D341Med (cell line): ENCODE results near the gene TMPRSS11A.

ENCODE experiments used
- DNase-seq: peaks from one replicate; pipeline ENCODE4 v3.0.0; 2012; ENCODE audit warnings: low spot score

The TMPRSS11A gene

GRCh38 chr4:67963356-67963755, at the start of gene TMPRSS11A:
TSS of gene TMPRSS11A (minus strand) at chr4:67963493. CDS start at chr4:67963393, 100 bp downstream.
- no peak for DNase-seq

GRCh38 chr4:68011684-68012083, 48.4 kb upstream of the TMPRSS11A start:
- no peak for DNase-seq

DNA sequence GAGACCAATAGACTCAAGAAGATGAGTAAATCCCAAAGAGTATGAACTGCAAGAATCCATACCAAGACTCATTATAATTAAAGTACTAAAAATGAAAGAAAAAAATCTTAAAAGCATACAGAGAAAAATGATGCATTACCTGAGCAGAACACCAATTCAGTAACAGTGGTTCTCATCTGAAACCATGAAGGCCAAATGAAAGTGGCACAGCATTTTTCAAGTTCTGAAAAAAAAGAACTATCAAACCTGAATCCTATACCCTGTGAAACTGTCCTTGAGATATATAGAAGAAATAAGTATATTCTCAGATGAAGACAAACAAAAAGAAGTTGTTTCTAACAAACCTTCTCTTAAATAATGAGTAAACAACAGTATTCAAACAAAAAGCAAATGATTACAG, 39.6 kb upstream of the TMPRSS11A start:
- no peak for DNase-seq

- no peak for DNase-seq
These were observed 32.8 kb upstream of the TMPRSS11A start for GRCh38 chr4:67996127-67996526.

GRCh38 chr4:67988991-67989390, 25.7 kb upstream of the TMPRSS11A start:
- DNase-seq: no peak

- no peak for DNase-seq
These were observed 20.0 kb upstream of the TMPRSS11A start for GRCh38 chr4:67983333-67983732.

DNA sequence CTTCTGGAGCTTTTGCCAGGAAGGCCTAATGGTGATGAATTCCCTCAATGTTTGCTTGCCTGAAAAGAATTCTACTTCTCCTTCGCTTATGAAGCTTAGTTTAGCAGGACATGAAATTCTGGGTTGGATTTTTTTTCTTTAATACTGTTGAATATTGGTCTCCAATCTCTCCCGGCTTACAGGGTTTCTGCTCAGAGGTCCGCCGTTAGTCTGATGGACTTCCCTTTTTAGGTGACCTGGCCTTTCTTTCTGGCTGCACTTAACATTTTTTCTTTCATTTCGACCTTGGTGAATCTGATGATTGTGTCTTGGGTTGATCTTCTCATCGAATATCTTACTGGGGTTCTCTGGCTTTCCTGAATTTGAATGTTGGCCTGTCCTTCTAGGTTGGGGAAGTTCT, 17.2 kb upstream of the TMPRSS11A start:
- DNase-seq: no peak

DNA sequence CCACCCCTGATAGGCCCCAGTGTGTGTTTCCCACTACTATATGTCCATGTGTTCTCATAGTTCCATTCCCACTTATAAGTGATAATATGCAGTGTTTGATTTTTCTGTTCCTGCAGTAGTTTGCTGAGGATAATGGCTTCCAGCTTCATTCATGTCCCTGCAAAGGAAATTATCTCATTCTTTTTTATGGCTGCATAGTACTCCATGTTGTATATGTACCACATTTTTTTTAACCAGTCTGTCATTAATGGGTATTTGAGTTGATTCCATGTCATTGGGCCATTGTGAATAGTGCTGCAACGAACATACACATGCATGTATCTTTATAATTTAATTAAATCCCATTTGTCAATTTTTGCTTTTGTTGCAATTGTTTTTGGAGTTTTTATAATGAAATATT, 10.3 kb upstream of the TMPRSS11A start:
- DNase-seq: no peak

DNA sequence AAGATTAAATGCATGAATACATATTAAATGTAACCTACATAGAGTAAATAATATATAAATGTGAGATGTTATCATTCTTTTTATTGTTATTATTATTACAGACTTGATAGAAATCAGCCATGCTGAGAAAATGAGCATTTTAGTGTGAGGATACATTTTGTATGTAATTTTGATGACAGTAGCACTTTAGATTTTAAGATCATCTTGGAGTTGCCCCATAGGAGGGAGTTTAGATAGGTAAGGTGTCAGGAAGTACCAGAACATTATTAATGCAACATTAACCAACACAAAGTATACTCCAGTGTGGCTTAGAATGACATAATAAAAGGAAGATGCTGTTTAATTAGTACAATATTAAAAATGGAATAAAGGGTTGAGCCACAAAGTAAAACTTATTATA, 8.4 kb downstream of the TMPRSS11A start:
- no peak for DNase-seq

- DNase-seq: no peak
These were observed 22.2 kb downstream of the TMPRSS11A start for GRCh38 chr4:67941074-67941473.

DNA sequence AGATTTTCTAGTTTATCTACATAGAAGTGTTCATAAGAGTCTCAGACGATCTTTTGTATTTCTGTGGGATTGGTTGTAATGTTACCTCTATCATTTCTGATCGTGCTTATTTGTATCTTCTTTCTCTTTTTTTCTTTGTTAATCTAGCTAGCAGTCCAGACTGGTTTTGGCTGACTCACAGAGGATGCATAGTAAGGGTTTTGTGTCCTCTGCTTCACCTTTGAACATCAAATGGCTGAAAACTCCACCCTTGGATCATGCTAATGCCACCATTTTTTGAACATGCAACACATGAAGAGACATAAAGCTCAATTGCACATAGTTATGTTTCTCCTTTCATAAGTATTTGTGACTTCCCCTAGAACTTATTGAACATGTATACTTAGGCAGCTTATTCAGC, 22.8 kb downstream of the TMPRSS11A start:
- no peak for DNase-seq

DNA sequence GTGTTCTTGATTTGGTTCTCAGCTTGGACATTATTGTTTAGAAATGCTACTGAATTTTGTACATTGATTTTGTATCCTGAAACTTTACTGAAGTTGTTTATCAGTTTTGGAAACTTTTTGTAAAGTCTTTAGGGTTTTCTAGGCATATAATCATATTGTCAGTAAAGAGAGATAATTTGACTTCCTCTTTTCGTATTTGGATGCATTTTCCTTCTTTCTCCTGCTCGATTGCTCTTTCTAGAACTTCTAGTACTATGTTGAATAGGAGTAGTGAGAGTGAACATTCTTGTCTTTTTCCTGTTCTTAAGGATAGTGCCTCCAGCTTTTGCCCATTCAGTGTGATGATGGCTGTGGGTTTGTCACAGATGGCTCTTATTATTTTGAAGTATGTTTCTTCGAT, 24.1 kb downstream of the TMPRSS11A start:
- no peak for DNase-seq

- no peak for DNase-seq
These were observed 27.4 kb downstream of the TMPRSS11A start for GRCh38 chr4:67935888-67936287.

GRCh38 chr4:67934628-67935027, 28.7 kb downstream of the TMPRSS11A start:
- DNase-seq: no peak

GRCh38 chr4:67933755-67934154, 29.5 kb downstream of the TMPRSS11A start:
- no peak for DNase-seq

- DNase-seq: no peak
These were observed 30.3 kb downstream of the TMPRSS11A start for GRCh38 chr4:67933038-67933437.

GRCh38 chr4:67931256-67931655, 32.0 kb downstream of the TMPRSS11A start:
- DNase-seq: no peak

DNA sequence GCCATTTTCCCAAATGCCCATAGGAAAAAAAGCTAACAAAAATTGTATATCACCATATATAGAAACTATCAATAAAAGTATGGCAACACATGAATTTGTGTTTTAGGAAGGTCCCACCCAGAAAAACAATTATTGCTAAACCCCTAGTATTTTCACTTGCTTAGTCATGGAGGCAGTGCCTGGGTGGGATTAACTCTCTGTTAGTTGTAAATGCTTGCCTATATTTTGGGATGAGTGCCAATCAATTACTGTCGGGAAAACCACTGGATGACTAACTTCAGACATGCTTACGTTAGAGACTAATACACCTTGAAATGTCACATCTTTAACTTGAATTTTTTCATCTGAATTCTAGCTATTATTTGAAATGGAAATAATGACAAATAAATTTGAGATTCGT, 33.9 kb downstream of the TMPRSS11A start:
- DNase-seq: no peak

DNA sequence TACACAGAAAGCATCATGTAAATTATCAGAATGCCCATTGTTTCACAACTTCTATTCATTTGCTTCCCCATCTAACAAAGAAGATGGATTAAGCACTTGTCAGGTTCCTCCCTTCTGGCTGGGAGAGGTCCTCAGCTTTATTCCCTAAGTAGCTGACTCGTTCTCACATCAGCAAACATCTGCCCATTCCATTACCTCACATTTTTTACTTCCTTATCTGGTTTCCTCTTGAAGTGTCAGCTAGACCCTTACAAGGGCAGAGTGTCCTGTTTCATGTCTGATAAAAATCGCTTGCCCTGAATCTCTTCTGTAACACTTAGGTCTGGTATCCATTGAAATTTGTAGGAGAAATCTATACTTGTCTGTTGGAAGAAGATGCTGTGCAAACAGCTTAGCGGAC, 34.7 kb downstream of the TMPRSS11A start:
- no peak for DNase-seq

DNA sequence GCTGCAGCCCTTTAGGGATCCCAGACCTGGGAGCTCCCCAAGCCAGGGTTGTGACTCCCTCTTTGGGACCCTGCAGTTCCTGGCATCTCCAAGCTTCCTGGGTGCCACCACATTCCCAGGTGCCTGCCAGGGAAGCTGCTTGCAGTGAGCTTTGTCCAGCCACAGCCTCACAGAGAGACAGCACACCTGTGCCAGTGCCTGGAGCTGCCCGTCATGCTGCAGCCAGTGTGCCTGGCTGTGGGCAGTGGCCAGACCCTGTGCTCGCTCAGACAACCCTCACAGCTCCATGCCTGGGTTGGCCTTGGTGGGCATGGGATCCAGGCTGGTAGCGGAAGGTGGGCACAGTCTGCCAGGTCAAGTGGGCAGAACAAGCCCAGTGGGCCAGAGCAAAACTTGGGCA, 36.0 kb downstream of the TMPRSS11A start:
- DNase-seq: no peak

- no peak for DNase-seq
These were observed 36.8 kb downstream of the TMPRSS11A start for GRCh38 chr4:67926485-67926884.

- no peak for DNase-seq
These were observed 40.6 kb downstream of the TMPRSS11A start for GRCh38 chr4:67922697-67923096.

- no peak for DNase-seq
These were observed 44.9 kb downstream of the TMPRSS11A start for GRCh38 chr4:67918428-67918827.

- DNase-seq: no peak
These were observed 47.8 kb downstream of the TMPRSS11A start for GRCh38 chr4:67915400-67915966.

DNA sequence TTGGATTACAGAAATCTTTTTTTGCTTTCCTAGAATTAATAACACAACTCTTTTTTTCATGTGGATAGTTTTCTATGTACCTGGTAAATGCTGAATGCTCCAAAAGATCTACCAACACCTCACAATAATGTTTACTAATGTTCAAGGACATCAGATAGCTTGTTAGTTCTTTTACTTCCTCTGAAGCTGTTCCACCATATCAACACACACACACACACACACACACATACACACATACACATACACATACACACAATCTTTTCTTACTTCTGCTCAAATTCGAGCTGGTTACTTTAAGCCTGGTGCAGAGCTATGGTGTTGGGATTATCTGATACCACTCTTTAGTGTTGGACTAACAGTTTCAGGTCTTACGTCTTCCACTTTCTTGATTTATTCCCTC, 51.2 kb downstream of the TMPRSS11A start:
- no peak for DNase-seq
